ENCODE results near the gene CDX1.

CDX1 gene

DNA sequence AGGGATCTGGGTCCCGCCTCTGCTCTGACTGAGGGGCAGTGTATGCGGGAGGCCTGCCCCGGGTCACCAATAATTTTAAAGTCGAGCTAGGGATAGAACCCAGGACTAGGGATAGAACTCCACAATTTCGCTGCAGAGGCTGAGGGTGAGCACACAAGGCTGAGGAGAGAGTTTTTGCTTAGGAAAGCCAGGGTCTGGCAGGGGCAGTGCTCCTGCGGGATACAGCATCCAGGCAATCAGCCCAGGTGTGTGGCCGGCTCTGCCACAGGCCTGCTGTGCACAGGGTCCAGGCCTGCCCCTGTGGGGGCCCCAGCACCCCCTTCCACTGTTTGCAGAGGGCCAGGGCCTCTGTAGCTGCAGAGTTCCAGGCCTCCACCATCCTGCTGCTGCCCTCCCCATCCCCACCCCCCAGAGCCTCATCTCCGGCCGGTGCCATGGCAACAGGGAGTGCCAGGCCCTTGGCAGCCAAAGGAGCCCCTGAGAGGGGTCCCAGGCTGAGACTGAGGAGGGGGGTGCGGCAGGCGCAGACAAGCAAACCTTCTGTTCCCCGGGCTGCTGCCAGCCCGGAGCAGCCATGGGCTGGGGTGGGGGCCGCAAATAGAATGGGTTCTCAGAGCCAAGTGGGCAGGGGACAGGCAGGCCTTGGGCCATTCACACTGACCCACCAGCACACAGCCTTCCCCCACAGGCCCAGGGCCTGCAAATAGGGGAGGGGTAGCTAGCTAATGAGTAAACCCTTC, 19.5 kb upstream of the CDX1 start:
- DNase-seq: peak in 7 of 14 donors; percentile 26 to 63 (median 51)

DNA sequence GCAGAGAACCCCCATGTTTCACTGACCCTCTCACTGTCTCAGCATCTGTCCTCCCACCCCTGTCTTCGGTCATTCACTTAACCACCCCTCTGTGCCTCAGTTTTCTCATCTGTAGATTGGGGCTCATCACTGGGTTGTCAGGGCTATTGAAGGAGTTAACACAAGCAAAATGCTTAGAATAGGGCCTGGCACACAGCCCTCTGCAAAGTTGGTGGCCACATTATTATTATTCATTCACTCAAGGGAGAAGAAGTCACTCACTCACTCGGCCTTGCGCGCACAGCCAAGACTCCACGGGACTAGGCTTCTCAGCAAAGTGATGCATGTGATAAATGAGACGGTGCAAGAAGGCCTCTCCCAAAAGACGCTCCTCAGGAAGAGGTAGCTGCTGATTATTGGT, 18.9 kb upstream of the CDX1 start:
- DNase-seq: peak in 4 of 14 donors; percentile 8 to 39 (median 24)

DNA sequence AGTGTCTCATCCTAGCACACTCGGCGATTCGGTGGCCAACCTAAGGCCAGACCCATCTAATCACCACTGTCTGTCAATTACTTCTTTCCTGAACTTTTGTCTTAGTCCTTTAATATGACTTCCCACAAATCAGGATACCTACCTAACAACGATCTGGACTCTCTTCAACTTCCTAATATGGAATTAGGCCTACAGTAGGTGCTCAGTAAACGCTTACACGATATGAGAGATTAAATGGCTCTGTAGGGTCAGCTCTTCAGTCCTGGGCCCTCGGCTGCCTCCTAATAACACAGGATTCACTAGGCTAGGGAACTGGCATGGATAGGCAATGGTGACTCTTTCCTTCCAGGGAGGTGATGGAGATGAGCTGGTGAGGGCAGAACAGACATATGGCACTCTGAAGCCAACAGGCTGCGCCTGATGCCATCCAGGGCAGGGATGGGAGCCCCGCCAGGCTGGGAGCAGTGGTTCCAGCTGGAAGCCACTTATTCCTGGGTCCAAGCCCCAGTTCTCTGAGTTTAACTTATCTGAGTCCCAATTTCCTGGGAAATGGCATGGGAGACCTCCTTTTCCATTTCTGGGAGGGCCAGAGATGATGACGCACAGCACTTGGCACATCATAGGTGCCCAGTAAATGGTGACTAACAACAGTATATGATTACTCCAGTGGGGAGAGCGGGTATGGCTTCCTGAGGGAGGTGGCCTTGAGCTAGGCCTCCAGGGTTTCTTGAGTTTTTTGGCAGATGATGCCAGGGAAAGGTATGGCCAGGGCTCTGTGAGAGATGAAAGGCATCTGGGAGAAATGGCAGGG, 18.3 kb upstream of the CDX1 start:
- peak in 3 of 14 donors; percentile 20 to 49 (median 44) for DNase-seq

DNA sequence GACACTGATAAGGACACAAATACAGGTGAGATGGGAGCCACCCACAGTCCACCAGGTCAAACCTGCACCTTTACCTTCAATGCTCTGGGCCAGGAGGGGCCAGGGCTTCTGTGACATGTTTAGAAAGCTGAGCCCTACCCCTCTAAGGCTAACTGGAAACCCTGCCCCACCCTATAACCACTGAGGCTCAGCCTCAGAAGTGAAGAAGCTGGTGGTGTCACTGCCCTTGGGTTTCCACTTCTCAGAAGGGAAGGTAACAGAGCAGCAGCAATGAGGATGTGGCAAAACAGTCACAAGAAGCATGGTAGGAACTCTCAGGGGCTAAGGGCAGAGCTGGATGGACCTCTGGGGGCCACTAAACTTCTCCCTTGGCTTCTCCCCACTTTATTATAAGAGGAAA, 17.0 kb upstream of the CDX1 start:
- no peak for DNase-seq

DNA sequence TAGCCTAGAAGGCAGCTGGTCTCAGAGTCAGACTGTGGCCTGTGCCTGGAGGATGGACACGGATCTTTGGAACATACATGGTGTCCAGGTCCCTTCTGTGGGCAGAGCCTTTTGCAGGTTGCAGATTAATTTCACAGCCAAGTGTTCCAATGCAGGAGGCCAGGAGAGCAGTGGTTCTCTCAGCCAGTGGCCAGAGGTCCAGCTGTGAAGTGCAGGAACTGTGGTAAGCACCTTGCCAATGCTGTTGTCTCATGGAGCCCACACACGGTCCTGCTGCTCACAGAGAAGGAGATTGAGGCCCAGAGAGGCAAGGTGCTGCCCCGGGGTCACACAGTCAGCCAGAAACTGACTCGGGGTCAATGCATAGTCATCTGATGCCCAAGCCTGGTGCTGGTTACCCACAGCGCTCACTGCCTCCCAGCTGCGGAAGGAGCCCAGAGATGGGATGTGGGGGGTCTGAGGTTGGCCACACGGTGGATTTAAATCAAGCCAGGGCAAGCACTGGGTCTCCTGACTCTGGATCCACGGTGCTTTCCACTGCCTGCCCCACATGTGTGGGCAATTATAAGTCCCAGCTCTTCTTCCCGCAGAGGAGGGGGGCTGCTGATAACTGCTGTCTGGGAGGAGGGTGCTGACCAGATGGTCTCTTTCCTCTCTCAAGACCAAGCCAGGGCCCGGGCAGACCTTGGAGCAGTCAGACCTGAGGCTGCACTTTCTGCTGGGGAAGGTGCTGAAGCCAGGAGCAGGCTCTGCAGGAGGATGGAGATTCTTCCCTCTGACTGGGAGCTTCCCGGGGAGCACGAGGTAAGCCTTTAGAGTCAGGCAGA, 13.7 kb upstream of the CDX1 start:
- DNase-seq: no peak

DNA sequence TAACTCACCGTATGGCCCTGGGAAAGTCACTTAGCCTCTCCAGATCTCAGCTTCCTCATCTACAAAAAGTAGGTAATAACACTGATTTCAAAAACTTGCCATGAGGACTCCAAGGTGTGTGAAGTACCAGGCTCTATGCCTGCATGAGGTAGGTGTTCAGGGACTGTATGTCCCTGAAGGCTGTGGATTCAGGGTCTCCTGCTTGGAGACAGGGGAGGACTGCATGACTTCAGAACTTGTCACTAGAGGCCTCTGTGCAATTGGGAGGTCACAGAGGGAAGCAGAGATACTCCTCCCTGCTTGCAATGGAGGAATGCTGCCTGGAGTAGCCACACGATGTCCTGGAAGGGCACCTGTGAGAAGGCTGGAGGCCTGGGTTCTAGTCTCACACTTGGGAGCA, 13.1 kb upstream of the CDX1 start:
- DNase-seq: no peak

DNA sequence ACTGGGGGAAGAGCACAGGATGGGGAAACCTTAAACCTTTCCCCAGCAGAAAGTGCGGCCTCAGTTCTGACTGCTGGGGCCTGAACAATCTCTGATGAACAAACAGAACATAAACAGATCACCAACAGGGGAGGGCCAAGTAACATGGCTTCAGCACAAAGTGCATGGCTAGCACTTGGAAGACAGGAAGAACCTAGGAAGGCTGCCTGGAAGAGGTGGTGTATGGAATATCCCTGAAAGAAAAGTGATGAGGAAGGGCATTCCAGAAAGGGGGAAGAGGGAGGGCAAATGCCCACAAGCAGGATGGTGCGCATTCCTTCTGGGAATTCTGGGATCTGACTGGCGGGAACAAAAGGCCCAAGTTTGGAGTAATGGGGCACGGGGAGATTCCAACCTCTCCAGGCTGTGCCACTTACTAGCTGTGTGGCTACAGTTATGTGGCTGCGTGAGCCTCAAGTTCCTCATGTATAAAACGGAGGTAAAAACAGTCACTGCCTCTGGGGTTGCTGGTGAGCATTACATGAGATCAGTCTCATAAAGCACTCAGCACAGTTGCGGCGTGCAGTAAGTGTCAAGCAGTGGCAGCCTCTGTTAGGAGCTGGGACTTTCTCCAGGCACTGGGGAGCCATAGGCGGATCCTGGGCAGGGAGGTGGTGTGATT, 12.5 kb upstream of the CDX1 start:
- DNase-seq: no peak

DNA sequence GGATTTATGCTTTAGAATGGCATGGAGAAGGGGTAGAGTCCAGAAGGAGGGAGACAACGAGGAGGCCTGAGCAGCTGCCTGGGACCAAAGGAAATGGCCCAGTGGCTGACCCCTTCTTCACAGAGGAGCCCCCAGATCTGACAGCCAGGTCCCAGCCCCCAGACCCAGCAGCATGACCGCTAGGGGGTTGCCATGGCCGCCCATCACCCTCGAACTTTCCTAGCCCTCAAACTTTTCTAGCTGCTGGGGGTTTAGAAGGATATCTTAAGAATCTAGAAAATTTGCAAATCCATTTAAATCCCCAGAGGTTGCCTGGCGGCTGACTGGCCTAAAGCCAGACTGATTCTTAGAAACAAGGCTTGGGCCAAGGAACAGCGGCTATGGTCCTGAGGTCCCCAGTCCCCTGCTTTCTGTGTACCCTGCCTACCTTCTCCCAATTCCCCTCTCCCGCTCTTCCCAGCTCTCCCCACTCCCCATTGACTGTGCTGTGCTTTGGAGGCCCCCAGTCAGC, 11.9 kb upstream of the CDX1 start:
- peak in 1 of 14 donors; percentile 17 for DNase-seq

DNA sequence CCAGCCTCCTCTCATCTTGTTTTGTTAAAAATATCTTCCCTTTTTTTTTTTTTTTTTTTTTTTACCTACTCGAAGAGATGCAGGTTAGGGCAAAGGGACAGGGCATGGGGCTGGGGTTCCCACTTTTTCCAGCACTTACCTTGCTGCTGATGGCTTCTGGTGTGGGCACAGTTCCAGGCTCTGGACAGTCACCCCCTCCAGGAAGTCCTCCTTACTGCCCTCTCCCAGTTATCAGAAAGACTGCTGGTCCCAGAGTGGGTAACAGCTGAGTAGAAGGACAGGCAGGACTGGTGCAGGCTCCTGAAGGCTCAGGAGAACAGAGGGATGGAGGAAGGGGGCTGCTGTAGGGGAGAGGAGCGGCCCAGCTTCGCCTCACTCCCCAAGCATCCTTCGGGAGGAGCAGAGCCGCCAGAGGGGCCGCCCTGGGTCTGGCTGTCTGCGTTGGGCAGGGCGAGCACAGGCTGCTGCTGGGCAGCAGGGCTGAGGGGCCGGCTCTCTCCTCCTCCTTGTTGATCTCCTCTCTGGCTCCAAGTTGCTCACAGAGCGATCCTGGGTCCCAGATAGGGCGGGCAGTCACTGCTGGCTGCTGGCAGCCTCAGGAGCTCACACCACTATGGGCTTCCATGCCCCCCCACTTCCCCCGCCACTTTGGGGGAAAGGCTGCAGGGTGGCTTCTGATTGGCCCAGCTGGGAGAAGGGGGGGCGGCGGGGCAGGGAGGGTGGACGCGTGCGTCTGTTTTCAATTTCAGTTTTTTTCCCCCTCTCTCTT, 11.1 kb upstream of the CDX1 start, which contains the start of gene PDGFRB:
PDGFRB (minus strand) TSS at position 588 of the 769 bp plus-strand sequence. CDS start 18,798 bp downstream, outside the sequence.
- peak in 12 of 14 donors; percentile 22 to 76 (median 56) for DNase-seq

DNA sequence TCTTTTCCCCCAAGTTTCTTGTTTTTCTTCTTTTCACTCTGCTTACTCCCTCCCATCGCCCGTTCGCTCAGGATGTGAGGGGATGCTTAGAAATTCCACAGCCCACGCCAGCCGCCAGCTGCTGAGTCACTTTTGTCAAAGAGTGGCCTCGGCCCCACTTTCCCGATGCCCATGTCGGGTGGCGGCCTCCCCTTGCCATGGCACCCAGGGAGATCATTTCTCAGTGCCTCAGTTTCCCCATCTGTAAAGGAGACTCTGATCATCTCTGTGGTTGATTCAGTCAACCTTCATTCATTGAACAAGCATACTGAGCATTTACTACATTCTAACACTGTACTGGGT, 10.6 kb upstream of the CDX1 start:
- DNase-seq: no peak

DNA sequence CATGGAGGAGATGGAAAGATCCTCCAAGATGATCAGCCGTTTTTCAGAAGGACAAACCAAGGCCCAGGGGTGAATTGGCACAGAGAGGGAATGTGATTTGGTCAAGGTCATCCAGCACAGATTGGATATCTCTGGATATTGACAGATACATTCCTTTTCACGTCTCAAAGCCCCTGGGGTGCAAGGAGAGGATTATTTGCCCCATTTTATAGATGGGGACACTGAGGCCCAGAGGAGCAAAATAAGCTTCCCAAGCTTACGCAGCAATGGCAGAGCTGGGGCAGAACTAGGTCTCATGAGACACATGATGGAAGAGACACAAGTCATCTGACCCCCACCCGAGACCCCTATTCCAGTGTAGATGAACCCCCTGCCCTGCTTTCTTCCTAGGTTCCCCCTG, 10.0 kb upstream of the CDX1 start:
- no peak for DNase-seq

DNA sequence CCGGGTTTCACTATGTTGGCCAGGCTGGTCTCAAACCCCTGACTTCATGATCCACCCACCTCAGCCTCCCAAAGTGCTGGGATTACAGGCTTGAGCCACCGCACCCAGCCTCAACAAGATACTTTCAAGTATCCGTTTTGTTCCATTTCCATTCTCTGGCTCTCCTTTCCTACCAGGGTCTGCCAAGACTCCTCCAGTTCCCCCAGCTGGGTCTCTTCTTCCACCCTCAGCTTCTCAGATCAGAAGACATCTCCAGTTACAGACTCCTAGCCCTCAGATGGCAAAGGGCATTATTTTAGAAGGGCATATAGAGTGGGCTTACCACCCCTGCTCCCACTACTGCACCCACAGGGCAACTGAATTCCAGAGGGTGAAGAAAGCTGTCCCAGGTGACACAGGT, 9.4 kb upstream of the CDX1 start:
- DNase-seq: no peak

DNA sequence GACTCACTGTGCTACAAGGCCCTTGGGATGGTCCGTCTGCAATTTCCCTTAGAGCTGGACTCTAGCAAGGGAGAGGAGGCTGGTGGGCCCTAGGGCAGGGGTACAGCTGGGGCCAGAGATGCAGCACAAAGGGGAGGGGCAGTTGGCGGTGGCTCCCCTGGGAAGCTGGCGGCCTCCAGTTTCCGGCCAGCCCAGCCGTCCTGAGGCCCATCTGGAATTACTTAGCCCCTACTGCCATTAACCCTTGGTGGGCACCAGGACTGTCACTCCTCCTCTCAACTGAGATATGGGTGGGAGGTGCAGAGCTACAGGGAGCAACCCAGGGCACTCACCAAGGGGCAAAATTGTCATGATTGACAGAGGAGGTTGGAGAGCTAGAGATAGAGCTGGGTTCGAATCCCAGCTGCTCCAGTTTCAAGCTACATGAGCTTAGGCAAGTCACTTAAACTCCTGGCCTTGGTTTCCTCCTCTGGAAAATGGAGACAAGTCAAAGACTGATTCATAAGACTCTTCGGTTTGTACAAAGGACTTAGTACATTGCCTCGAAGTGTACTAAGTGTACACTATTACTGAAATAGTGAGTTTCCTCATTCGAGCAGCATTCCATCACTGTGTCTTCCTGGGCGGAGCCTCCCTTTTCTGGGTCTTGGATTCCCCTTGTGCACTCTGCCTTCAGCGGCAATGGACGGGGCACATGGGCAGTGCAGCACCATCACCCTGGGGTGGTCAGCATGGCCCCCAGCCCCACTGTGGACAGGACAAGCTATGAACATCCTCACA, 8.2 kb upstream of the CDX1 start:
- DNase-seq: no peak

DNA sequence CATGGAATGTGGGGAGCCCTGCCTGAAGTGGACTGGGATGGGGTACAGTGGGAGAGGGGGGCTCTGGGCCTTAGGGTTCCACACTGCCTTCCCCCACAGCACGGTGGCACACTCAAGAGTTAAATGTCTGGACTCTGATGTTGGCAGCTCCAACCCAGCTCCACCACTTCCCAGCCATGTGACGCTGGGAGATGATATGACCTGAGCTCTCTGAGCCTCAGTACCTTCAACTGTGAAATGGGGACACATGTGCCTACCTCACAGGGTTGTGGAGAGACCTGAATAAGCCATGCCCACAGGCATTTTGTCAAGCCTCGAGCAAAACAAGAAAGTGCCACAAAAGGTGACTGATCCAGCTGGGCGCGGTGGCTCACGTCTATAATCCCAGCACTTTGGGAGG, 7.5 kb upstream of the CDX1 start:
- DNase-seq: no peak

DNA sequence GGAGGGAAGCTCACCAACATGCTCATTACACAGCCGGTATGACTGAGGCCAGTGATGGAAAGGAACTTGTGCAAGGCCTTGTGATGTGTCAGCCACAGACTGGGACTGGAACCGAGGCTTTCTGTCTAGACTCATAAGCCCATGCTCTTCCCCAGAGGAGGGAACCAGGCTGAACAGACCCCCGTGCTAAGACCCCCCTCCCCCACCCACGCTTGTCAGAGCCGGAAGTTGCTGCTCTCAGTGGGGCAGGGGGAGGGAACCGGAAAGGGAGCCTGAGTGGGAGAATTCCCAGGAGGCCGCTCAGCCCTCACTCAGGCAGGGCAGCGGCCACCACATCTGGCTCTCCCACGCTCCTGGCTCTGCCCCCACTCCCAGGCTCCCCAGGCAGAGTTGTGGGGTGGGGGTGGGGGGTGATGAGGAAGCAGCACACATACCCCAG, 6.8 kb upstream of the CDX1 start:
- DNase-seq: no peak

DNA sequence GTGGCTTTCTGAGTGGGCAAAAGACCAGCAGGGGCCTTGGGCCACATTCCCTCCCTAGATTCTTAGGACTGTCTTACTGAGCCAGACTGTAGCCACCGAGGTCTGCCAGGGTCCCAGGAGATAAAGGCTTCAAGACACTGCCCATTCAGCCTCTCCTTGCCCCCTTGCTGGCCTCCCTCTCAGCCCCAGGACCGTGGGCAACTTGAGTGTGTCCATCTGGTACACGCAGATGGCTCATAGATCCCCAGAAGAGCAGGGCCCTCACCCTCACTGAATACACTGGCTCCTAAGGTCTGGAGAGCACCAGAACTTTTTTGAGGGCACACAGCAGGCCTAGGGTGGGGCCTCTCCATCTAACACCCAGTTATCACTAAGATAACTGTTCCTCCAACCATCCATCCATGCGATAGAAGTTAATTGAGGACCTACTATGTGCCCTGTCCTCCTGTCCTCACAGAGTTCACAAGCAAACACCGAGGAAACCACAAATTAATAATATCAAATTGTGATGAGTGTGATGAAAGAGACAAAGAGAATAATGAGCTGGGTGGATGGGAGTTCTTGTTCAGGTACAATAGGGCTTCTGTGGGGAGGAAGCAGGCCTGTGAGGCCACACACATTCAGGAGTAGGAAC, 6.0 kb upstream of the CDX1 start:
- DNase-seq: no peak

DNA sequence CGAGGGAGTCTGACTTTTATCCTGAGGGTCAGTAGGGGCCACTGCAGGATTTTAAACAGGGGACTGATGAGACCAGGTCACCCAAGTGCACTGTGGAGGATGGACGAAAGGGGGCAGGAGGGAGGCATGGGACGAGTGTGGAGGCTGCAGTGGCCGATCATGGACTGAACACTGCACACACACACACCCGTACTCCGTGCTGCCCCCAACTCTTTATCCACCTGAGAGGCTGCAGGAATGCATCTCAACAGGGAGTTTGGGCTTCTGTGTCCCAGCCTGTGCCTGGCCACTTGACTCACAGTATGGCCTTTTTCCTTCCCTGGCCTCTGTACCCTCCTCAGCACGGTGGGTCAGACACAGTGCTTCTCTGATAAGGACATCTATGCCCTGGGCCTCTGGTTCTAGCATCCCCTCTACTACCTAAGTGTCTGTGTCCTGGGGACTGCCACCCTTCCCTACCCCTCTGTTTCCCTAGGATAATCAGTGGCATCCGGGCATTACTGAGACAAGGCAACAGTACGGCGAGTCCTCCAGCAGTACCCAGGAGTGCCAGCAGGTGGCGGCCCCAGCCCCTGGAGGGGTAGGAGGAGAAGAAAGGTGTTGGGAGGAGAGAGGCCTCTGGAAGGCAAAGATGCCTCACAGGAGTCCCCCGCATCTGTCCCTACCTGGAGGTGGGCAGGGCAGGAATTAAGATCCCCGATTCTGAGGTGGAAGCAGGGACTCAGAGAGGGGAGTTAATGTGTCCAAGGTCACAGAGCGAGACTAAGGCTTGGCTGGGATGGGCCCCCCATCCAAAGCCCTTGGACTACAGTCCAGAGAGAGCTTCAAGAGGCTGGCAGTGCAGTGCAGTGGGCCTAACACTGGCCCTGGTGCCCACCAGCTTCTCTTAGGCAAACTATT, 5.1 kb upstream of the CDX1 start:
- DNase-seq: peak in 11 of 14 donors; percentile 22 to 80 (median 53)

DNA sequence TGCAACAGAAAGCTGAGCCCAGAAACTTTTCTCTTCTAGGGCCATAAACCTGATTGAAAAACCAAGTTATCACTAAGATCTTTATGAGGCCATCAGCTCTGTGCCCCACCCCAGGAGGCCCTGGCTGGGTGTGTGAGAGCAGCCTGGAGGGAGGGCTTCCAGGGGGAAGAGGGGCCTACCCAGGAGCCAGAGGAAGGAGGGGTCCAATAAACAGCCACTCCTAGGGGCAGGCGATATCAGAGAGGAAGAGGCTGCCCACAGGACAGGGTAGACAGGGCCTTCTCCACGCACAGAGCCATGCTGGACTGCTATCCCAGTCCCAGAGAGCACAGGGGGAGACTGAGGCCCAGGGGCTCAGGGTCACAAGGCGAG, 4.5 kb upstream of the CDX1 start:
- no peak for DNase-seq

DNA sequence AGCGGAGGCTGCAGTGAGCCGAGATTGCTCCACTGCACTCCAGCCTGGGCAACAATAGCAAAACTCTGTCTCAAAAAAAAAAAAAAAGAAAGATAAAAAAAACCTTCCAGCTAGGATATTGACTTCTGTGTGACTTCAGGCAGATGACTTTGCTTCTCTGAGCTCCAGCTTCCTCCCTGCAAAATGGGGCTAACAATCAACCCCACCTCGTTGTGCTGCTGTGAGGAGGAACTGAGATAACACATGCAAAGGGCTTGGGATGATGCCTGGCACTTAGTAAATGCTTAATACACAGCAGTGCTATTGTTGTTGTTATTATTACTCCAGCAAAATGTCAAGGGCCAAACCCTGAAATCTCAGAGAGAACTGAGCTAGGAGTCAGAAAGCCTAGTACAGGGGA, 3.5 kb upstream of the CDX1 start:
- DNase-seq: no peak

Data from C1 segment of cervical spinal cord (tissue), 14 donors.